ENCODE results near the gene VILL. TPM values are rescaled to one million over a fixed set of nuclear protein-coding genes. Genes with fewer than 3 reads are reported as not detected.
"Not testable (repeated sequence)": the region's sequence is repeated elsewhere in the genome, so short reads cannot be mapped to it uniquely, and the experiment has no call there.

The VILL gene
- total RNA-seq, 1 experiment from 2014 or later, result 5.7 TPM

- Histone ChIP-seq H3K27me3 (ENCODE audit: control insufficient read depth, insufficient read depth, low read length) (no peaks in the 10 kb centered on the region), H3K36me3 (ENCODE audit: control insufficient read depth, insufficient read depth, low read length) (no peaks in the 10 kb centered on the region), H3K27ac (ENCODE audit: low read length) (no peak overlapping the region), H3K4me1 (ENCODE audit: control insufficient read depth, insufficient read depth, low read length) (no peaks in the 10 kb centered on the region), H3K9me3 (ENCODE audit: control insufficient read depth, insufficient read depth, low read depth, low read length) (no peaks in the 10 kb centered on the region), H3K4me3 (ENCODE audit: low read depth in 2 of 2, low read length in 2 of 2) (no peak overlapping the region)
- in situ Hi-C loops (cut with HindIII; ENCODE audit: low pct_unique_long_range_greater_than_20kb, low sequenced_read_pairs), result no loop called here
- no TSS peak for BruUV-seq (replicated peaks)
- no peak for TF ChIP-seq TCF7L2 (IDR thresholded peaks at IDR 0.05; ENCODE audit: low read depth, low read length)
- TF ChIP-seq POLR2AphosphoS5 (IDR thresholded peaks at IDR 0.05; ENCODE audit: low read depth, low read length), result no peak
- TF ChIP-seq SIN3A (IDR thresholded peaks at IDR 0.05; ENCODE audit: borderline replicate concordance, insufficient read depth, low read depth, low read length), result no peak
- no peak for TF ChIP-seq CTCF (IDR thresholded peaks at IDR 0.05)
- no peak for TF ChIP-seq REST (IDR thresholded peaks at IDR 0.05; ENCODE audit: insufficient read depth in 1 of 2, low read depth in 2 of 2, low read length in 1 of 2)
- ATAC-seq (no peak), DNase-seq (ENCODE audit: low read depth, low spot score) (no peak)
- POLR2A ChIA-PET, result no interaction called here
- CTCF ChIA-PET, result no interaction called here
- intact Hi-C loops (cut with micrococcal nuclease; ENCODE audit: unreplicated experiment), result no loop called here
Measured at GRCh38 chr3:37971467-37971866, 19.1 kb upstream of the VILL start.

GRCh38 chr3:37972056-37972455 is 18.5 kb upstream of the VILL start:
- H3K27ac ChIP-seq (ENCODE audit: low read length); POLR2A ChIA-PET; H3K9me3 ChIP-seq (ENCODE audit: control insufficient read depth, insufficient read depth, low read depth, low read length); H3K4me1 ChIP-seq (ENCODE audit: control insufficient read depth, insufficient read depth, low read length); DNase-seq (ENCODE audit: low read depth, low spot score); in situ Hi-C loops (cut with HindIII; ENCODE audit: low pct_unique_long_range_greater_than_20kb, low sequenced_read_pairs); H3K27me3 ChIP-seq (ENCODE audit: control insufficient read depth, insufficient read depth, low read length); ATAC-seq; BruUV-seq (replicated peaks); CTCF ChIA-PET; H3K36me3 ChIP-seq (ENCODE audit: control insufficient read depth, insufficient read depth, low read length); intact Hi-C loops (cut with micrococcal nuclease; ENCODE audit: unreplicated experiment); H3K4me3 ChIP-seq (ENCODE audit: low read depth in 2 of 2, low read length in 2 of 2): not testable (repeated sequence)

- CTCF ChIA-PET, result interaction anchor here (1.0 to 2.0 kb wide), 2 partner anchors 12 to 23 kb away, joined by 3 to 6 read pairs; no protein-coding TSS in a partner anchor
- no peak for DNase-seq (ENCODE audit: low read depth, low spot score)
- Histone ChIP-seq H3K27ac (ENCODE audit: low read length) (no peak overlapping the region), H3K27me3 (ENCODE audit: control insufficient read depth, insufficient read depth, low read length) (no peaks in the 10 kb centered on the region), H3K4me3 (ENCODE audit: low read depth in 2 of 2, low read length in 2 of 2) (no peak overlapping the region), H3K4me1 (ENCODE audit: control insufficient read depth, insufficient read depth, low read length) (no peaks in the 10 kb centered on the region), H3K9me3 (ENCODE audit: control insufficient read depth, insufficient read depth, low read depth, low read length) (no peaks in the 10 kb centered on the region), H3K36me3 (ENCODE audit: control insufficient read depth, insufficient read depth, low read length) (no peaks in the 10 kb centered on the region)
- in situ Hi-C loops (cut with HindIII; ENCODE audit: low pct_unique_long_range_greater_than_20kb, low sequenced_read_pairs) (no loop called here), intact Hi-C loops (cut with micrococcal nuclease; ENCODE audit: unreplicated experiment) (no loop called here)
- POLR2A ChIA-PET, result no interaction called here
- TF ChIP-seq REST (IDR thresholded peaks at IDR 0.05; ENCODE audit: insufficient read depth in 1 of 2, low read depth in 2 of 2, low read length in 1 of 2) (no peak), CTCF (IDR thresholded peaks at IDR 0.05) (no peak), POLR2AphosphoS5 (IDR thresholded peaks at IDR 0.05; ENCODE audit: low read depth, low read length) (no peak), TCF7L2 (IDR thresholded peaks at IDR 0.05; ENCODE audit: low read depth, low read length) (no peak), SIN3A (IDR thresholded peaks at IDR 0.05; ENCODE audit: borderline replicate concordance, insufficient read depth, low read depth, low read length) (no peak)
- no TSS peak for BruUV-seq (replicated peaks)
- no peak for ATAC-seq
Measured at GRCh38 chr3:37973246-37974054, 17.1 kb upstream of the VILL start.

Measured in Panc1 (cell line).